Measurements from ENCODE around the gene SLC6A11.

The SLC6A11 gene

DNA sequence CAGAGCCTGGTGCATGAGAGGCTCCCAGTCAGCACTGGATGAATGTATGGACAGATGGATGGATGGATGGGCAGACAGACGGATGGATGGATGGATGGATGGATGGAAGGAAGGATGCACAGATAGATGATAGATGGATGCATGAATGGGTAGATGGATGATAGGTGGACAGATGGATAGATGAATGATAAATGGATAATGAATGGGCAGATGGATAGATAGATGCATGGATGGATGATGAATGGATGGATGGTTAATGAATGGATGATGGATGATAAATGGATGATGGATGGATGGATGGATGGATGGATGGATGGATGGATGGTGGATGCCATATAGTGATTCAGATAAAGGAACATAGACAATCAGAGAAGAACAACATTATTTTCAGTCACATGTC is 71.0 kb downstream of the SLC6A11 start:
- DNase-seq (ENCODE audit: insufficient read length, low spot score) (no peak), FAIRE-seq (no peak)
- TF ChIP-seq CTCF (IDR thresholded peaks at IDR 0.05; ENCODE audit: insufficient read depth, missing control alignments): no peak

DNA sequence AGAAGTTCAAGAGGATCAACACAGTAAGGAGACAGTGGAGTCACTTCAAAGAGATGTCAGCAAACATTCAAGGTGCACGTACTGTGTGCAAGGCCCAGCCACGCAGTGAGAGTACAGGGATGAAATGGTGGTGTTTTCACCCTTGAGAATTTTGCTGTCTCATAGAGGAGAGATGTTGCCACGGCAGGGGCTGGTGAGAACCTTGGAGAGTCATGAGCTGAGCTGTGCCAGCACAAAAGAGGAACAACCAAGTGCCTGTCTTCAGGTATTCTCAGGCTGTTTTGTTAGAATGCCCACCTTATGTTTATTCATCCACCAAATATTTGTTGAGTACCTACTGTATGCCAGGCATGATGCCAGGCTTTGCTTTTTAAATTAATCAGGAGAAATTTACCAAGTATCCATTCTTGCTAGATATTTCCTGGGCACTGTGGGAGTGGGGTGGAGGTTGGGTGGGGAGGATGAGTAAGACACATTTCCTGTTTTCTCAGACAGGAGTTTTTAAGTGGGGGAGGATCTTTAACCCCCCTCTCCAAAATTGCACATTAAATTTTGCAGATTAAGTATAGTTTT is 72.6 kb downstream of the SLC6A11 start:
- FAIRE-seq: no peak

GRCh38 chr3:10889206-10889960 is 73.4 kb downstream of the SLC6A11 start:
- no peak for TF ChIP-seq CTCF (IDR thresholded peaks at IDR 0.05; ENCODE audit: insufficient read depth, missing control alignments)
- FAIRE-seq (no peak), DNase-seq (ENCODE audit: insufficient read length, low spot score) (no peak)

More for the DNA sequence above, 72.6 kb downstream of the SLC6A11 start:
- no peak for DNase-seq (ENCODE audit: insufficient read length, low spot score)
- TF ChIP-seq CTCF (IDR thresholded peaks at IDR 0.05; ENCODE audit: insufficient read depth, missing control alignments): no peak

DNA sequence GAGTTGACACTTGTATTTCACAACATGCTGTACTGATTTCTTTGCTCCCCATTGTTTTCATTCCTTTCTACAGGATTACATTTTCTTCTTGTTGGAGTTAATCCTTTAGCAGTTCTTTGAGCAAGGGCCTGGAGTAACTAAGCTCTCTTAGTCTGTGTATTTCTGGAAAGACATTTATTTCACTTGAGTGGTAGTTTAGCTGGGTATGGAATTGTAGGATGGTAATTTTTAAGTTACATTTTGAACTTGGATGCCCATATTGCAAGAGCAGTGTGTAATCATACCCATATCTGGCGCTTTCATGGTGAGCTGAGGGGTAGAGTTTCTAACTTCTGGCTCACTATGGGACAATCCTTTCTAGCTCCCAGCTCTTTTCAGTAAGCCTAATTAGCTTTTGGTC is 74.6 kb downstream of the SLC6A11 start:
- DNase-seq (ENCODE audit: insufficient read length, low spot score) (no peak), FAIRE-seq (no peak)

GRCh38 chr3:10892622-10893021 is 76.6 kb downstream of the SLC6A11 start:
- FAIRE-seq: no peak

More for the DNA sequence above, 74.6 kb downstream of the SLC6A11 start:
- no peak for TF ChIP-seq CTCF (IDR thresholded peaks at IDR 0.05; ENCODE audit: insufficient read depth, missing control alignments)

DNA sequence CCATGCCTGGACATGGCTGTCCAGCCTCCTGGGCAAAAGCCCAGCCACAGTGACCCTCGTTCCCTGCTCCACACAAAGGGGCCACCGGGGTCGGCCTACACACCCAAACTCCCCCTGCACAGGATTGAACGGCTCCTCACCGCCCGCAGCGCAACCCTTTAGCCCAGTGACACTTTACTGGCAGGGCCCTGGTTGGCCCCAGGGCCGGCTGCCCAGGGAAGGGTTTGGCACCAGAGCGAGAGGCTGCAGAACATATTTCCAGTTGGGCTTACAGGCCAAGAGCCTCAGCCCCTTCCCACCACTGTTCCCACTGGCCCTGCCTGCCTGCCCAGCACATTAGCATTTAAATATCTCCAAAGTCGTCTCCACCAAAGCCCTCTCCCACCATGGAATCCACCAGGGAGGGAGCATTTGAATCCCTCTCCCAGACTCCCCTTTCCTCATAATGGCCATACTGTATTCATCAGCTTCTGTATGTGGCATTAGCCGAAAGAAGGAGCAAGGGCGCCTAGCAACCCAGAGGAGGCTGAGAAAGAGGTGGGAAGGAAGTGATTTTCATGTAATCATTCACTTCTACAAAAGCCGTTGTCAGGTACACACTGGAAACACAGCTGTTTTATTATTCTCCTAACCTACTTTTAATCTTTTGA is 85.4 kb downstream of the SLC6A11 start:
- no peak for TF ChIP-seq CTCF (IDR thresholded peaks at IDR 0.05; ENCODE audit: insufficient read depth, missing control alignments)
- FAIRE-seq (no peak), DNase-seq (ENCODE audit: insufficient read length, low spot score) (no peak)

More at GRCh38 chr3:10892622-10893021, 76.6 kb downstream of the SLC6A11 start:
- no peak for DNase-seq (ENCODE audit: insufficient read length, low spot score)
- TF ChIP-seq CTCF (IDR thresholded peaks at IDR 0.05; ENCODE audit: insufficient read depth, missing control alignments): no peak

- TF ChIP-seq CTCF (IDR thresholded peaks at IDR 0.05; ENCODE audit: insufficient read depth, missing control alignments): no peak
- FAIRE-seq (no peak), DNase-seq (ENCODE audit: insufficient read length, low spot score) (no peak)
Observed at GRCh38 chr3:10907262-10907661, 91.2 kb downstream of the SLC6A11 start.

All from D721Med (cell line).